ENCODE measurements around the gene PIP4K2C. TPM values are rescaled to one million over a fixed set of nuclear protein-coding genes. Genes with fewer than 3 reads are reported as not detected.

Gene PIP4K2C
- 12.1 TPM for polyA plus RNA-seq (ENCODE audit: insufficient read length)

DNA sequence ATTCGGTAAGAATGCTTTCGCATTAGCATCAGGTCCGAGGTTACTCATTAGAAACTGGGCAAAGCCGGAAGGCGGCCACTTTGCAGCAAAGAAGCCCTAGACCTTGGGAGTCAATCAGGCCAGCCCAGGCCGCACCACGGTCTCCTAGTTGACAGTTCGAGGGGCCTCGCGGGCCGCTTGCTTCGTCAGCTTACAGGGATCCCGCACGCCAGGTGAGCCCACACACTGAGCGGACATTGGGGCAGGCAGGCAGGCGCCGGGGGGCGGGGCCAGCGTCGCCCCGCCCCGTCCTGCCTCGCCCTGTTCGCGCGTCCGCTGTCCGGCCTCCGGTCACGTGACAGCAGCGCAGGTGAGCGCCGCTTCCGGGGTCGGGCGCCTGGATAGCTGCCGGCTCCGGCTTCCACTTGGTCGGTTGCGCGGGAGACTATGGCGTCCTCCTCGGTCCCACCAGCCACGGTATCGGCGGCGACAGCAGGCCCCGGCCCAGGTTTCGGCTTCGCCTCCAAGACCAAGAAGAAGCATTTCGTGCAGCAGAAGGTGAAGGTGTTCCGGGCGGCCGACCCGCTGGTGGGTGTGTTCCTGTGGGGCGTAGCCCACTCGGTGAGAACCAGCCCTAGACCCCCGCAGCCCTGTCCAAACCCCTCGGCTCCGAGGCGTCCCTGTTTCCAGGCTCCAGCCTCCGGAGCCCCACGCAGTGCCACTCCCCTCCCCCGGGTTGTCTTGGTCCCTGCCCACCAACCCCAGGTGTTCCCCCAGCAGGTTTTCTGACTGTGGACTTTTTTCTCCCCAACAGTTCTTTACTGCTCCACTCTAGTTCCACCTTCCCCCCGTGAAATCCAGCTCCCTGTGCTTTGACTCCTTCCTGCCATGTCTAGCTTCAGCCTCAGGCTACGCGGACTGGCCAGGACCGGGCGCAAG is at the start of gene PIP4K2C:
TSS of gene PIP4K2C (plus strand) at position 329 of the 918 bp plus-strand sequence. CDS start at position 427, 98 bp downstream.
- DNase-seq, result peak; percentile 56

DNA sequence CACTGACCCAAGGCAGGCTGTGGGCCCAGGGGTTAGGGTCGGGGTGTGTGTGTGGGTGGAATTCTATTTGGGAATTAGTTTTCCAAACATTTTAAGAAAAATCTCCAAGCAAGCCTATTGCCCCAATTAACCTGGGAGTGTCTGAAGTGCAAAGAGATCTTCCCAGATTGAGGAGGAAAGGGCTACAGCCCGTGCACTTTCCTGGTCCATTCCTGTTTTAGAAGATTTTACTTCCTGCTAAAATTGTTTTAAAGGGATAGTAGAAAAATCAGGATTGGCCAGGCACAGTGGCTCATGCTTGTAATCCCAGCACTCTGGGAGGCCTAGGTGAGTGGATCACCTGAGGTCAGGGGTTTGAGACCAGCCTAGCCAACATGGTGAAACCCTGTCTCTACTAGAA is 49.3 kb upstream of the PIP4K2C start:
- no peak for DNase-seq

DNA sequence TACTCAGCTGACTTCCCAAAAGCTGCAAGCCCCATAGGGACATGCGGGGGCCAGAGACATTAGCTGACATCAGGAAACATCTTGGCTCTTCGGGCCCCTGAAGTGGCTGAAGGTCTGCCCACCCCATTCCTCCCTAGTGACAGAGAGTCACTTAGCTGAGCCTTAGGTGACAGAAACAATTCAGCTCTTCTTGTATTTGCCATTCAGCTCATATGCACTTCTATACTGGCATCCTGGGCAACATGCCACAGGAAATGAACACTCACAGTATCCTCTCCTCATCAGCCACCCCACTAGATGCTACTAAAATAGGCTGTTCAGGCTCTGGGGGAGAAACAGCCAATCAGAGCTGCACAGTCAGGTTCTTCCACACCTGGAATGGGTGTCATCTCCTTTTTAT is 47.4 kb upstream of the PIP4K2C start:
- no peak for DNase-seq

DNA sequence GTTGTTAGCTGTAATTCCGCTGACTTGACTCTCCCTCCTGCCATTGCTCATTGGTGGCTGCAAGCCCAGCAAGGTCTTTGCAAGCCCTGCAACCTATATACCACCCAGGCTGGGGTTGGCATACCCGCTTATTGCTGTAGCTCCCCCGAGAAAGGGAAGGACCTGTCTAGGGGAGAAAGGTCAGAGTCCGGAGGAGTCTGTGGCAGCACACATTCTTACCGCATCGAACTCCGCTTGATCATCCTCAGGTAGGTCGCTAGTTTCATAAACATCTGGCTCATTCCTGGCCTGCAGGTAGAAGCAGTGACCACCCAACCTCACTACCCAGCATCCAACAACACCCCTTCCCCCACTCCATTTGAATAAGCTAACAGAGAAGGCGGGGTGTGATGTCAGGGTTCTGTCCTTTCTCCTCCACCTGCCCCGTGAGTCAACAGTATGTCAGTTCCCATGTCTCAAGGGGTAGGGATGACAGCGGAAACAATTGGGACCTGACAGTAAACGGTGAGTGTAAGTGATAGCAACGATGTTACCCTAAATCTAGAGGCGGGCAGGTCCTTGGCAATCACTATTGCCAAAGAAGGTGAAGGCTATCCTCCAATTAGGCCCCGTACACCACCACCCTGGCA is 45.1 kb upstream of the PIP4K2C start:
- no peak for DNase-seq

DNA sequence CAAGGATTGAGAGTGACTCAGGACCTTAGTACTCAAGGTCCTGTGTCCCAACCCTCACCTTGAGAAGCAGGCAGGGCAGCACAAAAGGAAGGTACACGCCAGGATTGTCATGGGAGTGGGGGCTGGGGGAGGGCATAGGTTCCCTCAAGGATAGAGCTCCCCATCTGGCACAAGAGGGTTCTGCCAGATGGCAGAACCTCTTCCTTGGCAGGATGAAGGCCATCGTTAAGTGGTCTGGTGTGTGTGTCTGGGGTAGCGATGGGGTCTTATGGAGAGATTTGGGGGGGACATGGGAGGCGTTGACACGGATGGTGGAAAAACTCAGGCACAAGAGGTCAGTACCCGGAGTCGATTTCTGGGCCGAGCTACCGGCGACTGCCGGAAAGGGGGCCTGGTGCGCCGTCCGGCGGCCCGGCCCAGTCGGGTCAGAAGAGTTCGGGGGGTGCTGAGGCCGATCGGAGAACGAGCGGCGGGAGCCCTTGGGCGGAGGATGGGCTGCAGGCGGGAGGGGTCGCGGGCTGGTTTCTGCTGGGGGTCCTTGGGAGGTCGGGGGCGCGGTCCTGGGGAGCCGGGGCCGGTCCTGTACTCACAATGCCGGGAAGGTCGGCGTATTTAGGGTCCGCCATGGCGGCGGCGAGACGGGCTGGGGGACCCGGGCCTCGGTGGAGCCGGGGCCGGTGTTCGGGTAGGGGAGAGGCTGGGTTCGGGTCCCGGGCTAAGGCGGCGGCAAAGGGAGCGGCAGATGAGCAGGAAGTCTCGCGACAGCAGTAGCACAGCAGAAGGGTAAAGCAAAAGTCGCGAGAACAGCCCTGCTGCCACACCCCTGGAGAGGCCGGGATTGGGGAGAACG is 44.3 kb upstream of the PIP4K2C start, which contains the start of gene DCTN2:
TSS of gene DCTN2 (minus strand) at position 755 of the 850 bp plus-strand sequence. CDS start at position 626, 129 bp downstream.
- peak; percentile 96 for DNase-seq

DNA sequence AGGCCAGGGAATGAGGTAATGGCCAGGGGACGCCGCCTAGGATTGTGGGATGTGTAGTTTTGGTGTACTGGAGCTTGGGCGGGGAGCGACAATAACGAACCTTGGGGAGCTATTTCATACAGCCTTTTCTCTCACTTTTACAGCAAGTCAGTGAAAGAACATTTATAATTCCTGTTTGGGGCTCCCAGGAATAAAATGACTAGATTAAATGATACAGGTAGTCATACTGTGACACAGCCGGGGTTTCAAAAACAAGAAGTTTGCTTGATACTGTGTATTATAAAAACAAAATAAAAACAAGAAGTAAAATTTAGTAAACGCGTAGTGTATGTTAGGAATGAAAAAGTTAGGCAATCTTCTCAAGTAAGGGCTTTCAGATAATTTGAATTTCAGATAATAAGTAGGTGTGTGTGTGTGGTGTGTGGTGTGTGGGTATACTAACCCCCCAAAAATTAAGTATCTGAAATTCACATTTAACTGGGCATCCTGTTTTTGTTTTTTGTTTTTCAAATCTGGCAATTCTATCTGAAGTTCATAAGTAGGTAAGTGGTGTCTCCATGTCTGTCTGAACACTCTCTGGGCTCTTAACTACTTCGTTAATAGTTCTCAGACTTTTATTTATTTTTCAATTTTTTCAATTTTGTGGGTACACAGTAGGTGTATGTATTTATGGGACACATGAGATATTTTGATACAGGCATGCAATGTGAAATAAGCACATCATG is 43.5 kb upstream of the PIP4K2C start:
- DNase-seq, result no peak

DNA sequence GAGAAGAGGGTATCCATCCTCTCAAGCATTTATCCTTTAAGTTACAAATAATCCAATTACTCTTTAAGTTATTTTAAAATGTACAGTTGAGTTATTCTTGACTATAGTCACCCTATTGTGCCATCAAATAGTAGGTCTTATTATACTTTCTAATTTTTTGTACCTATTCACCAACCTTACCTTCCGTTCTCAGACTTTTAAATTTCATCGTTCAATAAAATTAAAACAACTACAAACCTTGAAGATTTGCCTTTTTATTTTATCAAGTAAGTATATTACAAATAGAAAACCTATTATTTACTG is 43.0 kb upstream of the PIP4K2C start:
- no peak for DNase-seq

DNA sequence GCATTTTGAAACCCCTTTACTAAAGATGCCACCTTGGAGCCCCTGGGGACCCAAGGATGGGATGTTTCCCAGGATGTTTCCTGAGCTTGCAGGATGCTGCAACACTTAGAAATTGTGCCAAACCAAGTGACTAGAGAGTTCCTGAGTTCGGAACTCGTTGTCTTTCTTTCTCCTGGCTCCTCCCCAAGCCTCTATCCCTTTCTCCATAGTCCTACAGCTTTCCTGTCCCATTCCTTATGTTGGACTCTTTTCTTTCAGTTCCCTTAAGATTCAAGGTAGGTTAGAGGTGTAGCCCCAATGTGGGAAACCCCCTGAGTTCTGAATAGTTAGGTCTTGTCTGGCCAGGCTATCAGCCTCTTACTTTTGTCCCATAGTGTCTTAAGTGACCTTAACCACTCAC is 42.5 kb upstream of the PIP4K2C start:
- DNase-seq, result no peak

DNA sequence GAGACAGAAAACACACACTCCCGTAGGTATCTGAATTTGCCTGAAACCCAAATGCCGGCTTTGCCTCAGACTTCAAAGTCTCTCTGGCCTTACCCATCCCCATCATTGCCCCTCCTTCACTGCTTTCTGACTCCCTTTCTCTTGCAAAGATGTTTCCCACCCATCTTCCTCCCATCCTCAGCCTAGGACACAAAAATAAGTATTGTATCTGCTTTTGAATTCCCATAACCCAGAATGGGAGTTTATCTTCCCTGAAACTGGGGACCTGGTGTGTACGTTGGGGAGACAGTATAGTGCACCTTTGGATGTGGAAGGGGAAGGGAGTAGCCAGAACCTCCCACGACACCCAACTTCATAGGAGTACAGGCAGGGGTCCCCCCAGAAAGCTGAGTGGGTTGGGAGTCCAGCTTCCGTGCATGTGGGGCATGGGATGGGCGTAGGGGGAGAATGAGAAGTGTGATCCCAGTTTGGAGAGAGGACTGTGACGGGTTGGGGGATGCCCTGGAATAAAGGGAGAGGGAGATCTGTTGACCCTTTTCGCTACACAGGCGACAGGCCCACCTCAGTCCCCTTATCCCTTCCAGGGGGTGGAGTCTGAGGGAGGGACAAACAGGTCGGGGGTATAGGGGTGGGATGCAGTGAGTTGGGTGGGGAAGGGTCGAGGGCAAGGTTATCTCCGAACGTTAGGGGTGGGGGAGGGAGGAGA is 41.6 kb upstream of the PIP4K2C start:
- no peak for DNase-seq

DNA sequence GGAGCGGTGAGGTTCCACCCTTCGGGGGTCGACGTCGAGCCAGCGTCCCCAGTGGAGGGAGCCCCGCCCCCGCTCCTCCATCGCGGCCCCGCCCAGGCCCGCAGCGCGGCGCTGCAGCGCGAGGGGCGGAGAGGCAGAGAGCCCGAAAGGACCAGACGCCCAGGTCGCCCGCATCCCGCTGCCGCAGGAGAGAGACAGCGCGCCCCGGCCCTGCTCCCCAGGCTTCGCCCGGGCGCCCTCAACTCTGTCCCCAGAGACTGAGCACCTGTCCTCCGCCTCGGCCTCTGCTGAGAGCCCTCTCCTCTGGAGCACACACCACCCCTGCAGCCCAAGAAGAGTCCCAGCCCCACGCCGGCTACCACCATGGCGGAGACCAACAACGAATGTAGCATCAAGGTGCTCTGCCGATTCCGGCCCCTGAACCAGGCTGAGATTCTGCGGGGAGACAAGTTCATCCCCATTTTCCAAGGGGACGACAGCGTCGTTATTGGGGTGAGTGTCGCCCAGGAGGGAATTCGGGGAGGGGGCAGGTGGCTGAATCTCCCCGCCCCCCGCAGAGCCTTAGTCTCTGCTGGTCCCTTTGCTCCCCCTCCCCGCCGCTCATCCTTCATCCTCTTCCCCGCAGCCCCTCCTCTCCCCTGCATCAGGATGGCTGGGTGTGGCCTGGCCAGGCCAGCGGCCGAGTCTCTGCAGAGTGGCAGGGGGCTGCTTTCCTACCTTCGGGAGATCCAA is 40.9 kb upstream of the PIP4K2C start, which contains the start of gene KIF5A:
TSS of gene KIF5A (plus strand) at position 136 of the 732 bp plus-strand sequence. CDS start at position 364, 228 bp downstream.
- DNase-seq, result no peak

DNA sequence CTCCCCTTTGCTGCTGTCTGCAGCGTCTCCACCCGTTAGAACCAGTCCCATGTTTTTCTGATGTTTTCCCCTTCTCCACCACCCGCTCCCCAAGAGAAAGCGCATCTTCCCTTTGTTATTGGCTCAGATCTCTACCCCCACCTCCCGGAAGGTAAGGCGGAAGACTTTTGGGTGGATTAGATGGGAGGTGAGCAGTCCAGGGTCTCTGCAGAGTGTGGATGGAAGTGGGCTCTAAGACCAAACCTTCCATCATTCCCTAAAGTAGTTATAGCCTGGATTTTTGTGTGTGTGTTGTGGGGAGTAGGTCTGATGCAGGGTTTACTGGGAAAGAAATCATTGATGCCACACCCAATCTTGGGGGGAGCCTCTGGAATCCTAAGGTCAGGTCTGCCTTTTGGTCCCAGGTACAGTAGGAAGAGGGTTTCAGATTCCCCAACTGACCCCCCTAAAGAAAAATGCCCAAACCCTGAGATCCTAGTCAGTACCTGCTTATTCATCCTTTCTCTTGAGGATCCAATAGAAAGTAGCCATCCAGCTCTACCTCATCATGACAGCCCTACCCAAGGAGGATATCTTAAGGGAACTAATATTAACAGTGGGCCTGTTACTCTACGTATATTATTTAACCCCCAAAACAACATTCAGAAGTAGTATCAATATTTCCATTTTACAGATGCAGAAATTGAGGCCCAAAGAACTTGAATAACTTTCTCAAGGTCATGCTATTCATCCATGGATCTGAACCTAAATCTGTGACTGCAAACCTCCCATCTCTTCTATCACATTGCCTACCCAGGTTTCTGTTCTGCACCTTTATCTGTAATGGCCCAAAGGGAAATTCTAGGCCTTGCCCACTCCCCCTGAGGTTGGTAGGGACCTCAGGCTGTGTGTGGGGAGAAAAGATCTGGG is 40.1 kb upstream of the PIP4K2C start:
- DNase-seq, result no peak

DNA sequence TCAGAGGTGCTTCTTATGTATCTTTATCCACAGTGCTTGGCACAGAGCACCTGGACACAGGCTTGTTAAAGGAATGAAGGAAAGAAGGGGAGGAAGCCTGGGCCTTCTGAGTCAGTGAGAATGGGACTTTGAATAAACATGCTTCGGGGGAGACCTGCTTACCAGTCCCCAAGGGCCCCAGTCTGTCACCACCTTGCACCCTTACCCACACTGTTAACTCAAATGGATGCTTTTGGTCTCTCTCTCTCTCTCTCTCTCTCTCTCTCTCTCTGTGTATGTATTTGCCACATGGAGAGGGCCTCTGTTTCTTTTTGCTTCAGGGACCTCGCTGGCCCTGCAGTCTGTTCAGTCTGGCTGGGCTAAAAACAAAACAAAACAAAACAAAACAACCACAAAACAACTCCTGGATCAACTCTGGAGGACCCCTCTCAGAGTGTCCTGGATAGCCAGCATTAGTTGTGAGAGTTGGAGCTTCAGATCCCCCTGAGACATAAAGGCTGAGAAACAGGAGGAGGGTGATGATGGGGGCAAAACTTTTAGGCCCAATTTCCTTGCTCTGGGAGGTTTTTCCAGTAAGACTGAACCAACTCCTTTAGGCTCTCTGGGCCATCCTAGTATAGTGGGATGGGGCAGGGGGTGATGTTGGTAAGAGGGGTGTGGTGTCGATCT is 39.2 kb upstream of the PIP4K2C start:
- no peak for DNase-seq

DNA sequence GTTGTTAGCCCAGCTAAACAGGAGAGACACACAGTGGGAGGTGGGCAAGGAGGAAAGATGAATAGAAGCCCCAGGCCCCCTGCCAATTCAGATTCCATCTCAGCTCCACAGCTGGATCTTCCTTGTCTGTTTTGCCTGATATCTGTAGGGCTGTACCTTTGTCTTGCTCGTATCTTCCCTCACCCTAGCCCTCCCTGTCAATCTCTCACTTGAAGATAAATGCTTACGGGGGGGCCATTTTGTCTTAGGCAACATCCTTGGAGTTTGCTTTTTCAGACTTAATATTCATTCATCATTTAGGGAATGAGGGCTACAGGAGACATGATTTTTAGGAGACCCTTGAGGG is 38.7 kb upstream of the PIP4K2C start:
- DNase-seq, result no peak

DNA sequence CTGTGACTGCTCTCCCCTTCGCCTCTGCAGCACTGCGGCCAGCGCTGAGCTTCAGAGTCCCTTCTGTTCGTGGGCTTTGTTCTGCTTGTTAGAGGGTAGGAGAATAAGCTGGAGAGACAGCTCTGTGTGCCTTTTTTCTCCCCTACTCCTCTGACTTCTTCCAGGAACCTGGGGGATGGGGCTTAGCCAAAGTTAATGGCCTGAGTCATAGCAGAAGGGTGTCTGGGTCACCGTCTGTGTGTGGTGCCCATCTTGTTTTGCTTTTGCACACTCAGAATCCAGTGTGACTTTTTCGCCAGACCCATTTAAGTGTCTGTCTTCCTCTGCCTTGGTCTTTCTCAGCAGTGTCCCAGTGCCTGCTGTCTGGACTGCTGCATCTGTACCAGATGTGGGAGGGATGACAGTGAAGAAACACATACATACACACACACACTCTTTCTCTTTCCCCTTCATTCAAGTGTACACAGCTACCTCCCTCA is 38.1 kb upstream of the PIP4K2C start:
- DNase-seq, result no peak

DNA sequence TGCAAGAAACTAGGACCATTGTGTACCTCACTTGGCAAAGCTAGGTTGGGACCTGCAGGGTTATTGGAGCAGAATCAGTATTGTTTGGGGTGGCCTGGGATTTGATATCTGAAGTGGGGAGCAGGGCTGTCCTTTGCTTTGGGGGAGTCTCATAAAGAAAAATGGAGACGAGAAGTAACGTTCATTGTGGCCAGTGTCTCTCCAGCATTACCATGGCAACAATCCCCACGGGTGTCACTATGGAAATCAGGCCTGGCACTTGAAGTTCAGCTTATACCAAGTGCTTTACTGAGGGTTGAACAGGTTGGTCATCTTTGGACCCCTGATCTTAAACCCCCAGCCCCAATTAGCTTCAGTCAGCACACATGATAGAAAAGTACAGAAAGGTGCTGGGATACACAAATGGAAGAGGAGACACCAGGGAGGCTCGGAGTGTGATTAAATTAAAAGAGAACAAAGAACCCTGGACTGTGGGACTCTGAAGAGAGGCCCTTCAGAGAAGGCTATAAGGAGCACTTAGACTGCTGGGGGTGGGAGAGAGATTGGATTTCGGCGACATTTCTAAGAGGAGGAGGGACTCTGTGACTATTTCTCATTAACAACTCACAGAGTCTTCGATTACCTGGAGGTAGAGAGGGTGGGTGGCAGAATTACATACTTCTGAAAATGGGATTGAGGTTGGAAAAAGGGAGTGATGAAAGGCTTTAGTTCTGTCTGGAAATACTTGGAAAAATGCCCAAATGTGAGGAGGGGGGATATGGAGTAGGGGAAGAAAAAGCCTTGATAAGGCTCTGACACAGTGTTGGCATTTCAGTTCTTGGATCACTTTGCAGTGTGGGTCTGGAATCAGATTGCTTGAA is 37.4 kb upstream of the PIP4K2C start:
- DNase-seq, result no peak

DNA sequence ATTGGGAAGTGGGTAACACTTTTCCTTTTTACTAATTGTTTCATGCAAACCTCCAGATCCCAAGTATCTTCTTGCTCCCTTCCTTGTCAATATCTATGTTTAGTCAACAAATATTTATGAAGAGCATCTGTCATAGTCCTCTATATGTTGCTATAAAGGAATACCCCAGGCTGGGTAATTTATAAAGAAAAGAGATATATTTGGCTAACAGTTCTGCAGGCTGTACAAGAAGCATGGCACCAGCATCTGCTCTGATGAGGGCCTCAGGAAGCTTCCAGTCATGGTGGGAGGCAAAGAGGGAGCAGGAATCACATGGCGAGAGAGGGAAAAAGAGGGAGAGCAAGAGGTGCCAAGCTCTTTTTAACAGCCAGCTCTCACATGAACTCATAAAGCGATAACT is 36.5 kb upstream of the PIP4K2C start:
- DNase-seq, result no peak

DNA sequence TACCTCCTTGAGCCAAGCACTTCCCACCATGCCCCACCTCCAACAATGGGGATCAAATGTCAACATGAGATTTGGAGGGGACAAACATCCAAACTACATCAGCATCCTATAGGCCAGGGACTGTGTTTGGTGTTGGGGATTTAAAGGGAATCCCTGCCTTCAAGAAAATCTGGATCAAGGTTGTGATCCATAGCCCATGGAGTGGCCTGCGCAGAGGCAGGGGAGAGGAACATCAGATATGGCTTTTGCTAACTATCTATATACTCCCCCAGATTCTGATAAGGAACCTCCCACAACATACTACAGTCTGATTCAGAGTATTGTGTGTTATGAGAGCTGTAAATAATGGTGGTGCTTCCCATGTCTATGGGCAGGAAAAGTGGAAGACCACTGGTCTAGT is 36.1 kb upstream of the PIP4K2C start:
- DNase-seq, result no peak

DNA sequence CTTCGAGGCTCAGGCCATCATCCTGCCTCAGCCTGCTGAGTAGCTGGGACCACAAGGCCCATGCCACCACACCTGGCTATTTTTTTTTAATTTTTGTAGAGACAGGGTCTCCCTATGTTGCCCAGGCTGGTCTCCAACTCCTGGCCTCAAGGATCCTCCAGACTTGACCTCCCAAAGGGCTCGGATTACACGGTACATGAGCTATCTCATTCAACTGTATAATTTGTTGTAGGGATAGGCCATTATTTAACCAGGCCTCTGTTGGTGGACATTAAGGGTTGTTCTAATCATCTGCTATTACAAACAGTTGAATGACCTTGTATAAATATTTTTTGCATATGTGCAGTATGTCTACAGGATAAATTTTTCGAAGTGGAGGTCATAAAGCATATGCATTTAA is 32.1 kb upstream of the PIP4K2C start:
- DNase-seq, result no peak
